Rectal smooth muscle tissue (tissue), 1 donor: ENCODE measurements around the gene BAZ1B.
"Not testable (repeated sequence)": the region's sequence is repeated elsewhere in the genome, so short reads cannot be mapped to it uniquely, and the experiment has no call there.

Experiments
- H3K27ac ChIP-seq: one replicate; pipeline ENCODE4 v1.7.0; 2013; ENCODE audit warnings: low read depth, low read length, inconsistent platforms
- H3K27me3 ChIP-seq: one replicate; pipeline ENCODE4 v1.7.0; 2013; ENCODE audit warnings: low read length; ENCODE audit not compliant: control insufficient read depth, insufficient read depth
- H3K36me3 ChIP-seq: one replicate; pipeline ENCODE4 v1.7.0; 2013; ENCODE audit warnings: low read length; ENCODE audit not compliant: control insufficient read depth, insufficient read depth
- H3K4me1 ChIP-seq: one replicate; pipeline ENCODE4 v1.7.0; 2013; ENCODE audit warnings: low read length; ENCODE audit not compliant: control insufficient read depth, insufficient read depth
- H3K4me3 ChIP-seq: one replicate; pipeline ENCODE4 v1.7.0; 2013; ENCODE audit warnings: low read length
- H3K9ac ChIP-seq: one replicate; pipeline ENCODE4 v1.7.0; 2013; ENCODE audit warnings: low read length

Gene BAZ1B

GRCh38 chr7:73556208-73557107 is 34.4 kb upstream of the BAZ1B start:
- H3K9ac ChIP-seq: peak overlapping the region; percentile 62
- peaks cover 12% of the 10 kb centered on the region for H3K36me3 ChIP-seq
- peak overlapping the region; percentile 86 for H3K4me3 ChIP-seq
- H3K27ac ChIP-seq: peak overlapping the region; percentile 90
- H3K27me3 ChIP-seq: no peaks in the 10 kb centered on the region
- H3K4me1 ChIP-seq: peaks cover 11% of the 10 kb centered on the region

GRCh38 chr7:73555411-73555982 is 33.4 kb upstream of the BAZ1B start:
- Histone ChIP-seq H3K4me1 (peaks cover 11% of the 10 kb centered on the region), H3K36me3 (peaks cover 18% of the 10 kb centered on the region), H3K4me3 (peak overlapping the region; percentile 86), H3K9ac (no peak overlapping the region), H3K27ac (peak overlapping the region; percentile 90), H3K27me3 (no peaks in the 10 kb centered on the region)

DNA sequence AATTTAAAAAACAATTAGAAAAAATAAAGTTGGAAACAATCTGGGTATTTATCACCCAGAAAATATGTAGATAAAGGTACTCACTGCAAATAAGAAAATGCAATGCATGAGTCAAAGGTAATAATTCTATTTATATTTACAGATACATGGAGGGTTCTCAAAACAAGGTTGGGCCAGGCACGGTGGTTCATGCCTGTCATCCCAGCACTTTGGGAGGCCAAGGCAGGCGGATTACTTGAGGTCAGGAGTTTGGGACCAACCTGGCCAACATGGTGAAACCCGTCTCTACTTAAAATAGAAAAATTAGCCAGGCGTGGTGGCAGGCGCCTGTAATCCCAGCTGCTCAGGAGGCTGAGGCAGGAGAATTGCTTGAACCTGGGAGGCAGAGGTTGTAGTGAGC is 28.0 kb upstream of the BAZ1B start:
- H3K4me1 ChIP-seq, H3K4me3 ChIP-seq, H3K27ac ChIP-seq, H3K9ac ChIP-seq, H3K27me3 ChIP-seq: not testable (repeated sequence)
- H3K36me3 ChIP-seq: peaks cover 25% of the 10 kb centered on the region

DNA sequence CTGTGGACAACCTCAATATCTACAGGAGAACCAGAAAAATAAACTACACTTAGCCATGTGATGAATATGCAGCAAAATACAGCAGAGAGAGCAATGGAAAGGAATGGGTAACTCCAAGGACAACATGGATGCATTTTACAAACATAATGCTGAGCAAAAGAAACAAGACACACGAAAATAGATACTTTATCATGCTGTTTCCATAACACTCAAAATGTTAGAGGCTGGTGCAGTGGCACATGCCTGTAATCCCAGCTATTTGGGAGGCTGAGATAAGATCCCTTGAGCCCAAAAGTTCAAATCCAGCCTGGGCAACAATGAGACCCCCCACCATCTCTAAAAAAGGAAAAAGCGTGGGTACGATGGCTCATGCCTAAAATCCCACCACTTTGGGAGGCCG is 27.1 kb upstream of the BAZ1B start:
- Histone ChIP-seq H3K27ac (no peak overlapping the region), H3K36me3 (peaks cover 25% of the 10 kb centered on the region), H3K4me3 (no peak overlapping the region), H3K27me3 (no peaks in the 10 kb centered on the region), H3K4me1 (no peaks in the 10 kb centered on the region), H3K9ac (no peak overlapping the region)

DNA sequence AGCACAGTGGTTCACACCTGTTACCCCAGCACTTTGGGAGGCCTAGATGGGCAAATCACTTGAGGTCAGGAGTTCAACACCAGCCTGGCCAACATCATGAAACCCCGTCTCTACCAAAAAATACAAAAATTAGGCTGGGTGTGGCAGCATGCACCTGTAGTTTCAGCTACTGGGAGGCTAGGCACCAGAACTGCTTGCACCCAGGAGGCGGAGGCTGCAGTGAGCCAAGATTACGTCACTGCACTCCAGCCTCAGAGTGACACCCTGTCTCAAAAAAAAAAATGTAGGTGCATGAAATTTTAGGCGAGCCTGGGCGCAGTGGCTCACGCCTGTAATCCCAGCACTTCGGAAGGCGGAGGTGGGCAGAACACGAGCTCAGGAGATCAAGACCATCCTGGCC is 25.7 kb upstream of the BAZ1B start:
- Histone ChIP-seq H3K4me1 (no peaks in the 10 kb centered on the region), H3K27ac (no peak overlapping the region), H3K36me3 (peaks cover 25% of the 10 kb centered on the region), H3K27me3 (no peaks in the 10 kb centered on the region), H3K9ac (no peak overlapping the region), H3K4me3 (no peak overlapping the region)

GRCh38 chr7:73544678-73545077 is 22.6 kb upstream of the BAZ1B start:
- Histone ChIP-seq H3K27ac (no peak overlapping the region), H3K9ac (no peak overlapping the region), H3K4me3 (no peak overlapping the region), H3K27me3 (no peaks in the 10 kb centered on the region), H3K4me1 (peaks cover 6% of the 10 kb centered on the region), H3K36me3 (peaks cover 32% of the 10 kb centered on the region)

DNA sequence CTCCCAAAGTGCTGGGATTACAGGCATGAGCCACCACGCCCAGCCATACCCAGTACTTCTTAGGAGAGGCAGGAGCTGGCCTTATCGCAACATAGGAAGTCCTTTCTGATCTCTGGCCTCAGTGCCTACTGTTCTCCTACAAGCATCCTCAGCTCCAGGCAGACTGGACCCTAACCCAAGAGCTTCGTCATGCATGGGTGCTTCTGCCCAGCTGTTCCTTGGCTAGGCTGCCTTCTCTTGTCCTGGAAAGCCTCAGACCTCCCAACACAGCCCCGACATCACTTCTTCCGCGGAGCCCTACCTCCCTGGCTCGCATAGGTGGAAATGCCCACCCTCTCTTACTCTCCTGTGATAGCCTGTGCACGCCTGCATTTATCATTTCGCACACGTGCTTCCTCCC is 19.6 kb upstream of the BAZ1B start:
- Histone ChIP-seq H3K9ac (no peak overlapping the region), H3K4me1 (peaks cover 6% of the 10 kb centered on the region), H3K36me3 (peaks cover 46% of the 10 kb centered on the region), H3K27ac (peak overlapping the region; percentile 27), H3K27me3 (no peaks in the 10 kb centered on the region), H3K4me3 (no peak overlapping the region)

DNA sequence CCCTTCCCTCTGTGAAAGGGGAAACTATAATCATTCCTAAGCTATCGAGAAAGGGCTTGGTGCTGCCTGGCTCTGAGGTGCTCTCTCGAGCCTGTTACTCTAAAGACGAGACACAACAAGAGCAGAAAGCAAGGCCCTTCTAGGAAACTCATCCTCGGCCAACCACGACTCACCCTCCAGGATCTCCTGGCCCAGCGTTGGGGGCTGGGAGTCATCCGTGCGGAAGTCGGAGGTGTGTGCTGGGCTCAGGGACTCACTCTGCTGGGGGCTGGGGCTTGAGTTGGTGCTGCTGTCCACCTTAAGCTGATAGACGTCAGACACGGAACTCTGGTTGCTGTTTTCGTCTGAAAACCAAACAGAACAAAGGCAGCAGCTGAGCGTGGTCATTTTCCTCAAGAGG is 17.6 kb upstream of the BAZ1B start:
- Histone ChIP-seq H3K27ac (no peak overlapping the region), H3K4me1 (peaks cover 6% of the 10 kb centered on the region), H3K4me3 (no peak overlapping the region), H3K36me3 (peaks cover 51% of the 10 kb centered on the region), H3K9ac (no peak overlapping the region), H3K27me3 (no peaks in the 10 kb centered on the region)

- H3K36me3 ChIP-seq: peaks cover 48% of the 10 kb centered on the region
- H3K9ac ChIP-seq, H3K27ac ChIP-seq, H3K4me3 ChIP-seq, H3K4me1 ChIP-seq, H3K27me3 ChIP-seq: not testable (repeated sequence)
Measured at GRCh38 chr7:73538510-73538909, 16.4 kb upstream of the BAZ1B start.

- peaks cover 40% of the 10 kb centered on the region for H3K36me3 ChIP-seq
- no peak overlapping the region for H3K27ac ChIP-seq
- H3K4me1 ChIP-seq: peaks cover 3% of the 10 kb centered on the region
- H3K9ac ChIP-seq: no peak overlapping the region
- H3K4me3 ChIP-seq: no peak overlapping the region
- no peaks in the 10 kb centered on the region for H3K27me3 ChIP-seq
Measured at GRCh38 chr7:73537051-73537450, 15.0 kb upstream of the BAZ1B start.

GRCh38 chr7:73536479-73536878 is 14.4 kb upstream of the BAZ1B start:
- Histone ChIP-seq H3K36me3 (peaks cover 34% of the 10 kb centered on the region), H3K27me3 (no peaks in the 10 kb centered on the region), H3K4me1 (no peaks in the 10 kb centered on the region), H3K4me3 (no peak overlapping the region), H3K27ac (no peak overlapping the region), H3K9ac (no peak overlapping the region)

- H3K27me3 ChIP-seq, H3K4me3 ChIP-seq, H3K27ac ChIP-seq, H3K9ac ChIP-seq, H3K4me1 ChIP-seq: not testable (repeated sequence)
- peaks cover 34% of the 10 kb centered on the region for H3K36me3 ChIP-seq
Measured at GRCh38 chr7:73535918-73536317, 13.8 kb upstream of the BAZ1B start.

DNA sequence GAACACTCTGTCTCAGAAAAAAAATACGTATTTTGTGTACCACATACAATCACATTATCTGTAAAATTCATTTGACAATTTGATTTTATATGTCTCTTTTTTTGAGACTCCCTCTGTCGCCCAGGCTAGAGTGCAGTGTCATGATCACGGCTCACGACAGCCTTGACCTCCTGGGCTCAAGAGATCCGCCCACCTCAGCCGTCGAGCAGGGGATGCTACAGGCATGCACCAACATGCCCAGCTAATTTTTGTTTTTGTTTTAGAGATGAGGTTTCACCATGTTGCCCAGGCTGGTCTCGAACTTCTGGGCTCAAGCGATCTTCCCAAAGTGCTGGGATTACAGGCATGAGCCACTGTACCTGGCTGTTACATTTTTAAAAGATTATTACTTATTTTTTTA is 11.6 kb upstream of the BAZ1B start:
- H3K36me3 ChIP-seq: peaks cover 20% of the 10 kb centered on the region
- no peaks in the 10 kb centered on the region for H3K27me3 ChIP-seq
- H3K27ac ChIP-seq: no peak overlapping the region
- no peak overlapping the region for H3K9ac ChIP-seq
- H3K4me3 ChIP-seq: no peak overlapping the region
- no peaks in the 10 kb centered on the region for H3K4me1 ChIP-seq
